Osteocyte (in vitro differentiated cells): Measurements from ENCODE around the gene PLEKHO2. TPM values are rescaled to one million over a fixed set of nuclear protein-coding genes. Genes with fewer than 3 reads are reported as not detected.

Source experiments
- DNase-seq: peaks from one replicate; pipeline ENCODE4 v3.0.0; 2021; ENCODE audit warnings: mixed read lengths; ENCODE audit not compliant: unreplicated experiment; ENCODE audit errors: extremely low spot score
- H3K27ac Mint-ChIP-seq: one replicate; pipeline ENCODE4 v1.8.0; 2021; ENCODE audit warnings: mild to moderate bottlenecking, mixed read lengths; ENCODE audit not compliant: unreplicated experiment
- H3K27me3 Mint-ChIP-seq: one replicate; pipeline ENCODE4 v1.8.0; 2021; ENCODE audit warnings: mixed read lengths; ENCODE audit not compliant: unreplicated experiment
- H3K36me3 Mint-ChIP-seq: one replicate; pipeline ENCODE4 v1.8.0; 2021; ENCODE audit warnings: mixed read lengths; ENCODE audit not compliant: unreplicated experiment
- H3K4me1 Mint-ChIP-seq: one replicate; pipeline ENCODE4 v1.8.0; 2021; ENCODE audit warnings: mixed read lengths; ENCODE audit not compliant: unreplicated experiment
- H3K4me3 Mint-ChIP-seq: one replicate; pipeline ENCODE4 v1.8.0; 2021; ENCODE audit warnings: mild to moderate bottlenecking, moderate library complexity, mixed read lengths; ENCODE audit not compliant: unreplicated experiment
- H3K9me3 Mint-ChIP-seq: one replicate; pipeline ENCODE4 v1.8.0; 2021; ENCODE audit warnings: mixed read lengths; ENCODE audit not compliant: unreplicated experiment
- total RNA-seq: library from RNA; stranded (reverse); gene quantifications from 2 replicates; pipeline ENCODE4 v1.2.1, GENCODE V29; 2021
- TF ChIP-seq, protein P1 (sequence below): fragments of 200-600 bp; sonication (generic); IDR thresholded peaks from 2 replicates; pipeline ENCODE4 v1.5.0; 2021; ENCODE audit warnings: antibody characterized with exemption, mild to moderate bottlenecking, moderate library complexity

PLEKHO2 gene
- total RNA-seq, 1 donor from 2014 or later: 24.5 TPM

- no peak for DNase-seq
- Mint-ChIP-seq H3K9me3 (peaks cover 4% of the 10 kb centered on the region), H3K36me3 (no peaks in the 10 kb centered on the region), H3K27ac (no peak overlapping the region), H3K4me3 (no peak overlapping the region), H3K4me1 (peaks cover 39% of the 10 kb centered on the region), H3K27me3 (no peaks in the 10 kb centered on the region)
- TF ChIP-seq, protein P1, sequence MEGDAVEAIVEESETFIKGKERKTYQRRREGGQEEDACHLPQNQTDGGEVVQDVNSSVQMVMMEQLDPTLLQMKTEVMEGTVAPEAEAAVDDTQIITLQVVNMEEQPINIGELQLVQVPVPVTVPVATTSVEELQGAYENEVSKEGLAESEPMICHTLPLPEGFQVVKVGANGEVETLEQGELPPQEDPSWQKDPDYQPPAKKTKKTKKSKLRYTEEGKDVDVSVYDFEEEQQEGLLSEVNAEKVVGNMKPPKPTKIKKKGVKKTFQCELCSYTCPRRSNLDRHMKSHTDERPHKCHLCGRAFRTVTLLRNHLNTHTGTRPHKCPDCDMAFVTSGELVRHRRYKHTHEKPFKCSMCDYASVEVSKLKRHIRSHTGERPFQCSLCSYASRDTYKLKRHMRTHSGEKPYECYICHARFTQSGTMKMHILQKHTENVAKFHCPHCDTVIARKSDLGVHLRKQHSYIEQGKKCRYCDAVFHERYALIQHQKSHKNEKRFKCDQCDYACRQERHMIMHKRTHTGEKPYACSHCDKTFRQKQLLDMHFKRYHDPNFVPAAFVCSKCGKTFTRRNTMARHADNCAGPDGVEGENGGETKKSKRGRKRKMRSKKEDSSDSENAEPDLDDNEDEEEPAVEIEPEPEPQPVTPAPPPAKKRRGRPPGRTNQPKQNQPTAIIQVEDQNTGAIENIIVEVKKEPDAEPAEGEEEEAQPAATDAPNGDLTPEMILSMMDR: no peak
Observed at GRCh38 chr15:64901914-64902313, 60.2 kb downstream of the PLEKHO2 start.

GRCh38 chr15:64902863-64903262 lies 61.1 kb downstream of the PLEKHO2 start:
- DNase-seq: no peak
- H3K4me3 Mint-ChIP-seq: no peak overlapping the region

GRCh38 chr15:64903326-64903950 lies 61.7 kb downstream of the PLEKHO2 start:
- Mint-ChIP-seq H3K27me3 (no peaks in the 10 kb centered on the region), H3K27ac (no peak overlapping the region), H3K4me1 (peaks cover 24% of the 10 kb centered on the region), H3K9me3 (peaks cover 4% of the 10 kb centered on the region), H3K36me3 (no peaks in the 10 kb centered on the region), H3K4me3 (no peak overlapping the region)
- no peak for DNase-seq
- TF ChIP-seq, protein P1: no peak

More at GRCh38 chr15:64902863-64903262, 61.1 kb downstream of the PLEKHO2 start:
- Mint-ChIP-seq H3K9me3 (peaks cover 4% of the 10 kb centered on the region), H3K4me1 (peaks cover 29% of the 10 kb centered on the region), H3K27me3 (no peaks in the 10 kb centered on the region), H3K27ac (no peak overlapping the region), H3K36me3 (no peaks in the 10 kb centered on the region)
- TF ChIP-seq, protein P1: no peak

DNA sequence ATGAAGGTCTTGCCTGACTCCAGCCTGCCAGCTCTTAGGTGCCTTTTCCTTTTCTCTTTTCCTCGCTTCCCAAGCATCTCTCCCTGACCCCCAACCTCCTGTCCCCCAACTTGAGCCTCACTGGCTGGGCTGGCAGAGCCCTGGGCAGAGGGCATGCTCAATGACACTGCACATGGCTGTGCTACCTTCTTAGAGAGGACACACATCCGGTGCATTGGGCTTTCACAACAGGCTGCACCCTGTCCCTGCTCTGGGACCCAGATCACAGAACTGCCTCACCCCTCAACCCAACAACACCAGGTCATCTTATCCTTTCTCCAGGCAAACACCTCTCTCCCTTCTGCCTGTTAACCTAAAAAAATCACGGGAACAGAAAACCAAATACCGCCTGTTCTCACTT lies 62.5 kb downstream of the PLEKHO2 start:
- DNase-seq: no peak
- H3K36me3 Mint-ChIP-seq: no peaks in the 10 kb centered on the region
- TF ChIP-seq, protein P1: no peak
- H3K4me3 Mint-ChIP-seq: no peak overlapping the region
- H3K27ac Mint-ChIP-seq: no peak overlapping the region
- H3K9me3 Mint-ChIP-seq: peaks cover 4% of the 10 kb centered on the region
- peaks cover 16% of the 10 kb centered on the region for H3K4me1 Mint-ChIP-seq
- H3K27me3 Mint-ChIP-seq: no peaks in the 10 kb centered on the region

- Mint-ChIP-seq H3K4me3 (peak overlapping the region; percentile 19), H3K4me1 (peaks cover 15% of the 10 kb centered on the region), H3K36me3 (no peaks in the 10 kb centered on the region), H3K27ac (peak overlapping the region; percentile 52), H3K27me3 (no peaks in the 10 kb centered on the region), H3K9me3 (peaks cover 4% of the 10 kb centered on the region)
- TF ChIP-seq, protein P1: peak; percentile 72
- DNase-seq: no peak
Observed at GRCh38 chr15:64905119-64905831, 63.6 kb downstream of the PLEKHO2 start.
